GM12878 (cell line): ENCODE measurements around the gene AQP2.

Experiments used
- CTCF ChIP-seq, 3 experiments: IDR thresholded peaks in 2 of 3; conservative IDR thresholded peaks in 1 of 3; 2 replicates each; pipeline ENCODE4 v1.5.1; 2011; ENCODE audit warnings: low read depth in 3 of 3, low read length in 3 of 3, mild to moderate bottlenecking in 3 of 3, control low read depth in 2 of 3, moderate library complexity in 2 of 3, inconsistent platforms in 1 of 3, mixed read lengths in 1 of 3; ENCODE audit not compliant: control insufficient read depth in 2 of 3, insufficient read depth in 1 of 3; ENCODE audit errors: extremely low read depth in 1 of 3
- E4F1 ChIP-seq: fragments of 450-650 bp; IDR thresholded peaks from 2 replicates; pipeline ENCODE4 v1.6.1; 2018; ENCODE audit warnings: borderline replicate concordance, mild to moderate bottlenecking; ENCODE audit not compliant: partially characterized antibody
- EZH2 ChIP-seq: IDR thresholded peaks from 2 replicates; pipeline ENCODE4 v1.6.1; 2012; ENCODE audit warnings: low read depth, mild to moderate bottlenecking, control low read depth, inconsistent platforms, low read length, borderline replicate concordance; ENCODE audit not compliant: control insufficient read depth
- GABPA ChIP-seq: IDR thresholded peaks from 2 replicates; pipeline ENCODE4 v1.6.1; 2014; ENCODE audit warnings: antibody characterized with exemption, low read depth, mild to moderate bottlenecking, inconsistent platforms
- IRF5 ChIP-seq: fragments of 450-650 bp; IDR thresholded peaks from 2 replicates; pipeline ENCODE4 v1.6.1; 2017; ENCODE audit warnings: borderline replicate concordance
- MEF2A ChIP-seq: IDR thresholded peaks from 2 replicates; pipeline ENCODE4 v1.6.1; 2011; ENCODE audit warnings: low read depth, mild to moderate bottlenecking, low read length, moderate library complexity; ENCODE audit not compliant: insufficient read depth
- POLR2AphosphoS2 ChIP-seq: IDR thresholded peaks from 2 replicates; pipeline ENCODE4 v1.6.1; 2011; ENCODE audit warnings: low read depth, mild to moderate bottlenecking, low read length, improper control_type of control experiment, moderate library complexity
- RCOR1 ChIP-seq: conservative IDR thresholded peaks from 2 replicates; pipeline ENCODE4 v1.6.1; 2012; ENCODE audit warnings: low read depth, low read length, improper control_type of control experiment
- STAT1 ChIP-seq: fragments of 450-650 bp; conservative IDR thresholded peaks from 2 replicates; pipeline ENCODE4 v1.6.1; 2014; ENCODE audit warnings: antibody characterized with exemption, mild to moderate bottlenecking
- TAF1 ChIP-seq: IDR thresholded peaks from 2 replicates; pipeline ENCODE4 v1.6.1; 2011; ENCODE audit warnings: mild to moderate bottlenecking, low read depth, low read length, borderline replicate concordance
- ZBTB11 ChIP-seq: fragments of 450-650 bp; formaldehyde crosslinking; IDR thresholded peaks from 2 replicates; pipeline ENCODE4 v1.5.0; 2022; ENCODE audit warnings: mild to moderate bottlenecking, missing genetic modification characterization

DNA sequence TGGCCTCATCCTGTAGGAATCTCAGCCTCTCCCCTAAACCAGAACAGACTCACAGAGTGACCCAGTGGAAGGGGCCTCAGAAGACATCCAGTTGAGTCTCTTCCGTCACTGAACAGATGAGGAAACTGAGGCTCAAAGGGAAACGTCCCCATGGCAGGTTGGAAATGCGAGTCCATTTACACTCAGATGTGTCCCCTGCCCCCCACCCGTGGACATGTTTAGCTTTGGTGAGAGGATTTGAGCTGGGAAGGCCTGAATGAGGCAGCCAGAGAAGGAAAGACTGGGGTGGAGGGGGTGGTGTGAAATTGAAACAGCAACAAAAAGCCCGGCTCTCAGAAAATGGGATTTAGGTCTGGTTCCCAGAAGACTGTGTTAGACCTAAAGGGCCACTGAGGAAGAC lies 48.6 kb upstream of the AQP2 start:
- TF ChIP-seq EZH2 (no peak), E4F1 (no peak), GABPA (no peak), MEF2A (no peak), STAT1 (no peak), POLR2AphosphoS2 (no peak), CTCF (IDR thresholded peaks at IDR 0.05 in 2 of 3, conservative IDR thresholded peaks at IDR 0.05 in 1 of 3; ENCODE audit: control insufficient read depth in 2 of 3, extremely low read depth in 1 of 3, insufficient read depth in 1 of 3, low read depth in 3 of 3, low read length in 3 of 3) (no peak), ZBTB11 (CRISPR knock-in tag) (no peak), RCOR1 (no peak), TAF1 (no peak), IRF5 (no peak)
